Keratinocyte (primary cell): ENCODE results near the gene TRNAU1AP. TPM values are rescaled to one million over a fixed set of nuclear protein-coding genes. Genes with fewer than 3 reads are reported as not detected.
"Not testable (repeated sequence)": the region's sequence is repeated elsewhere in the genome, so short reads cannot be mapped to it uniquely, and the experiment has no call there.

Source experiments
- DNase-seq: peaks from one replicate; pipeline ENCODE4 v3.0.0-alpha.2; 2011; ENCODE audit warnings: low read depth, missing footprints, low spot score
- FAIRE-seq: peaks from 2 replicates; lab custom pipeline; 2011; peaks lifted over from hg19 to GRCh38; lab: Jason Lieb, UNC
- H2AFZ ChIP-seq: 2 replicates; pipeline ENCODE4 v1.6.0; 2012; ENCODE audit warnings: low read length, control low read depth, inconsistent platforms; ENCODE audit not compliant: control insufficient read depth
- H3K27ac ChIP-seq: 2 replicates; pipeline ENCODE4 v1.5.1; 2011; ENCODE audit warnings: low read length; ENCODE audit not compliant: control insufficient read depth, insufficient read depth
- H3K27me3 ChIP-seq: 3 replicates; pipeline ENCODE4 v1.6.0; 2011; ENCODE audit warnings: low read length; ENCODE audit not compliant: control insufficient read depth, insufficient read depth; ENCODE audit errors: extremely low read depth
- H3K36me3 ChIP-seq, 2 experiments: 2 replicates in 1 of 2; 3 replicates in 1 of 2; pipeline ENCODE4 v1.5.1; 2011; ENCODE audit warnings: low read length in 2 of 2, mild to moderate bottlenecking in 1 of 2; ENCODE audit not compliant: control insufficient read depth in 2 of 2, insufficient read depth in 2 of 2; ENCODE audit errors: extremely low read depth in 1 of 2
- H3K4me1 ChIP-seq: 3 replicates; pipeline ENCODE4 v1.5.1; 2011; ENCODE audit warnings: low read length; ENCODE audit not compliant: control insufficient read depth, insufficient read depth; ENCODE audit errors: extremely low read depth
- H3K4me2 ChIP-seq: 3 replicates; pipeline ENCODE4 v1.6.0; 2011; ENCODE audit warnings: low read depth, low read length; ENCODE audit not compliant: control insufficient read depth, insufficient read depth; ENCODE audit errors: extremely low read depth
- H3K4me3 ChIP-seq, 3 experiments: fragments of 200-600 bp in 1 of 3; sonication (generic) in 1 of 3; 2 replicates in 2 of 3; 3 replicates in 1 of 3; pipeline ENCODE4 v1.5.1; 2011 to 2016; ENCODE audit warnings: low read length in 3 of 3, mild to moderate bottlenecking in 3 of 3, control low read depth in 2 of 3, inconsistent platforms in 1 of 3, low read depth in 1 of 3, mixed read lengths in 1 of 3, mixed run types in 1 of 3, moderate library complexity in 1 of 3; ENCODE audit not compliant: control insufficient read depth in 2 of 3, insufficient read depth in 2 of 3; ENCODE audit errors: extremely low read depth in 1 of 3
- H3K79me2 ChIP-seq: 2 replicates; pipeline ENCODE4 v1.6.0; 2012; ENCODE audit warnings: low read length; ENCODE audit not compliant: control insufficient read depth, insufficient read depth
- H3K9ac ChIP-seq: 3 replicates; pipeline ENCODE4 v1.6.0; 2011; ENCODE audit warnings: low read length; ENCODE audit not compliant: control insufficient read depth, insufficient read depth; ENCODE audit errors: extremely low read depth
- H3K9me1 ChIP-seq: 3 replicates; pipeline ENCODE4 v1.6.0; 2011; ENCODE audit warnings: low read length; ENCODE audit not compliant: control insufficient read depth, insufficient read depth; ENCODE audit errors: extremely low read depth
- H3K9me3 ChIP-seq: 2 replicates; pipeline ENCODE4 v1.5.1; 2012; ENCODE audit warnings: low read depth, low read length; ENCODE audit not compliant: control insufficient read depth
- H4K20me1 ChIP-seq: 3 replicates; pipeline ENCODE4 v1.6.0; 2011; ENCODE audit warnings: low read length; ENCODE audit not compliant: control insufficient read depth, insufficient read depth; ENCODE audit errors: extremely low read depth
- EZH2 ChIP-seq: IDR thresholded peaks from one replicate; pipeline ENCODE4 v1.6.1; 2012; ENCODE audit warnings: inconsistent platforms, mild to moderate bottlenecking, low read length, moderate library complexity
- dilution Hi-C: fragments of 300-500 bp; cut with MboI; formaldehyde crosslinking; loops from one replicate; pipeline ENCODE4 v1.7.0; 2020; ENCODE audit warnings: low sequenced_read_pairs; ENCODE audit not compliant: extremely low pct_ligation_motif_present
- polyA plus RNA-seq, 5 experiments: library from polyadenylated mRNA; depleted of rRNA in 3 of 5; stranded (reverse) in 3 of 5; stranded (forward) in 1 of 5; unstranded in 1 of 5; fragments of >200 nt; gene quantifications; 1 replicate in 1 of 5; 2 replicates in 3 of 5; 3 replicates in 1 of 5; pipeline versions ENCODE4 v1.2.1 to v1.2.3, GENCODE V29; 2011 to 2012; ENCODE audit warnings: missing spikeins in 2 of 5, low read depth in 1 of 5, low replicate concordance in 1 of 5
- TF ChIP-seq, protein P1 (sequence below), 3 experiments: IDR thresholded peaks in 1 of 3; conservative IDR thresholded peaks in 1 of 3; optimal IDR thresholded peaks in 1 of 3; 2 replicates in 2 of 3; 3 replicates in 1 of 3; pipeline versions ENCODE3 to v1.5.1; 2011; ENCODE audit warnings: low read length in 3 of 3, mild to moderate bottlenecking in 3 of 3, moderate library complexity in 2 of 3, control low read depth in 1 of 3, inconsistent platforms in 1 of 3; ENCODE audit not compliant: insufficient read depth in 2 of 3; ENCODE audit errors: extremely low read depth in 1 of 3

TRNAU1AP gene
- polyA plus RNA-seq, 1 donor (not counting 4 experiments of a cell fraction or from before 2014, with no cell fraction given): 43.5 TPM

DNA sequence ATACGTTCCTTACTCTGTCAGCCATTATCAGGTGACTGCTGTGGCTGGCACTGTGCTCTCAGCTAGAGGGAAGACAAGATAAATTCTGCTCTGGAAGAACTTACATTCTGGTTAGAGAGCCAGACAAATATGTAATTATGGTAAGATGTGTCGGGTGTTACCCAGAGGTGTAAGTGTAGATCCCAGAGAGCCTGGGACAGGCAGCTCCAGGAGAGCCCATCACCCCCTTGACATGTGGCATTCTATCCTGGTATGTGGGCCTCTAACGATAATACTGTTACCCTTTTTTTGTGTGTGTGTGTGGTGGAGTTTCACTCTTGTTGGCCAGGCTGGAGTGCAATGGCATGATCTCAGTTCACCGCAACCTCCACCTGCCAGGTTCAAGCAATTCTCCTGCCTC is 19.0 kb downstream of the TRNAU1AP start:
- Histone ChIP-seq H3K9me3 (no peaks in the 10 kb centered on the region), H3K4me1 (peaks cover 8% of the 10 kb centered on the region), H3K9me1 (no peaks in the 10 kb centered on the region), H3K9ac (no peak overlapping the region), H4K20me1 (no peaks in the 10 kb centered on the region), H3K27me3 (no peaks in the 10 kb centered on the region), H3K4me2 (no peak overlapping the region), H2AFZ (no peak overlapping the region), H3K36me3 (peaks cover 19 to 23% of the 10 kb centered on the region in 2 experiments), H3K79me2 (no peaks in the 10 kb centered on the region), H3K4me3 (no peak overlapping the region), H3K27ac (no peak overlapping the region)
- FAIRE-seq: no peak
- no peak for DNase-seq
- dilution Hi-C loops: no loop called here
- TF ChIP-seq, protein P1, sequence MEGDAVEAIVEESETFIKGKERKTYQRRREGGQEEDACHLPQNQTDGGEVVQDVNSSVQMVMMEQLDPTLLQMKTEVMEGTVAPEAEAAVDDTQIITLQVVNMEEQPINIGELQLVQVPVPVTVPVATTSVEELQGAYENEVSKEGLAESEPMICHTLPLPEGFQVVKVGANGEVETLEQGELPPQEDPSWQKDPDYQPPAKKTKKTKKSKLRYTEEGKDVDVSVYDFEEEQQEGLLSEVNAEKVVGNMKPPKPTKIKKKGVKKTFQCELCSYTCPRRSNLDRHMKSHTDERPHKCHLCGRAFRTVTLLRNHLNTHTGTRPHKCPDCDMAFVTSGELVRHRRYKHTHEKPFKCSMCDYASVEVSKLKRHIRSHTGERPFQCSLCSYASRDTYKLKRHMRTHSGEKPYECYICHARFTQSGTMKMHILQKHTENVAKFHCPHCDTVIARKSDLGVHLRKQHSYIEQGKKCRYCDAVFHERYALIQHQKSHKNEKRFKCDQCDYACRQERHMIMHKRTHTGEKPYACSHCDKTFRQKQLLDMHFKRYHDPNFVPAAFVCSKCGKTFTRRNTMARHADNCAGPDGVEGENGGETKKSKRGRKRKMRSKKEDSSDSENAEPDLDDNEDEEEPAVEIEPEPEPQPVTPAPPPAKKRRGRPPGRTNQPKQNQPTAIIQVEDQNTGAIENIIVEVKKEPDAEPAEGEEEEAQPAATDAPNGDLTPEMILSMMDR (optimal IDR thresholded peaks at IDR 0.05 in 1 of 3, IDR thresholded peaks at IDR 0.05 in 1 of 3, conservative IDR thresholded peaks at IDR 0.05 in 1 of 3; ENCODE audit: extremely low read depth in 1 of 3, insufficient read depth in 2 of 3, low read length in 3 of 3): no peak
- TF ChIP-seq EZH2: no peak

DNA sequence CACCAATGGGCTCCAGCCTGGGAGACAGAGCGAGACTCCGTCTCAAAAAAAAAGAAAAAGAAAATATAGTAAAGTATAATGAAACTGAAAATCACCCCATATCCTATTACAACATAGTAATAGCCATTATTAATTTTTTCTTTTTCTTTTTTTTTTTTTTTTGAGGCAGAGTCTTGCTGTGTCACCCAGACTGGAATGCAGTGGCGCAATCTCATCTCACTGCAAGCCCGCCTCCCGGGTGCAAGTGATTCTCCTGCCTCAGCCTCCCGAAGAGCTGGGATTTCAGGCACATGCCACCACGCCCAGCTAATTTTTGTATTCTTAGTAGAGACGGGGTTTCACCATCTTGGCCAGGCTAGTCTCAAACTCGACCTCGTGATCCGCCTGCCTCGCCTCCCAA is 20.0 kb downstream of the TRNAU1AP start:
- H3K9me3 ChIP-seq, FAIRE-seq, H3K27me3 ChIP-seq, H2AFZ ChIP-seq, H3K9ac ChIP-seq, H3K4me2 ChIP-seq, H3K79me2 ChIP-seq, H3K9me1 ChIP-seq, H3K27ac ChIP-seq, H3K4me3 ChIP-seq, DNase-seq, dilution Hi-C loops, H3K4me1 ChIP-seq, H4K20me1 ChIP-seq: not testable (repeated sequence)
- H3K36me3 ChIP-seq: peaks cover 16 to 17% of the 10 kb centered on the region in 2 experiments

DNA sequence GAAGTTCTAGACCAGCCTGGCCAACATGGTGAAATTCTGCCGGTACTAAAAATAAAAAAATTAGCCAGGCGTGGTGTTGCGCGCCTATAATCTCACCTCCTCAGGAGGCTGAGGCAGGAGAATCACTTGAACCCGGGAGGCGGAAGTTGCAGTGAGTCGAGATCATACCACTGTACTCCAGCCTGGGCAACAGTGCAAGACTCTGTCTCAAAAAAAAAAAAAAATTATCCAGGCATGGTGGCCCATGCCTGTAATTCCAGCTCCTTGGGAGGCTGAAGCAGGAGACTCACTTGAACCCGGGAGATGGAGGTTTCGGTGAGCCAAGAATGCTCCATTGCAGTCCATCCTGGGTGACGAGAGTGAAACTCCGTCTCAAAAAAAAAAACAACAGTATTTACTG is 20.7 kb downstream of the TRNAU1AP start:
- Histone ChIP-seq H3K27me3 (no peaks in the 10 kb centered on the region), H2AFZ (no peak overlapping the region), H4K20me1 (peaks cover 4% of the 10 kb centered on the region), H3K36me3 (peaks cover 18 to 19% of the 10 kb centered on the region in 2 experiments), H3K79me2 (no peaks in the 10 kb centered on the region), H3K9me1 (peaks cover under 1% of the 10 kb centered on the region), H3K27ac (no peak overlapping the region), H3K4me2 (no peak overlapping the region), H3K9me3 (no peaks in the 10 kb centered on the region), H3K4me1 (peaks cover 8% of the 10 kb centered on the region), H3K9ac (no peak overlapping the region), H3K4me3 (no peak overlapping the region)
- no peak for DNase-seq
- dilution Hi-C loops: no loop called here
- TF ChIP-seq EZH2: no peak
- TF ChIP-seq, protein P1 (optimal IDR thresholded peaks at IDR 0.05 in 1 of 3, IDR thresholded peaks at IDR 0.05 in 1 of 3, conservative IDR thresholded peaks at IDR 0.05 in 1 of 3; ENCODE audit: extremely low read depth in 1 of 3, insufficient read depth in 2 of 3, low read length in 3 of 3): no peak
- no peak for FAIRE-seq
